Fibroblast of the aortic adventitia (primary cell): ENCODE data around the gene UBE2QL1. TPM values are rescaled to one million over a fixed set of nuclear protein-coding genes. Genes with fewer than 3 reads are reported as not detected.
A peak's percentile ranks its signal among the peaks of the same experiment; 100 is the strongest.

ENCODE experiments used
- DNase-seq: peaks from one replicate; pipeline ENCODE4 v3.0.0-alpha.2; 2010; ENCODE audit warnings: low read depth
- H3K4me3 ChIP-seq: 2 replicates; pipeline ENCODE4 v1.5.1; 2011; ENCODE audit warnings: low read depth, mild to moderate bottlenecking, control low read depth, low read length, moderate library complexity
- CTCF ChIP-seq: IDR thresholded peaks from 2 replicates; pipeline ENCODE4 v1.5.1; 2011; ENCODE audit warnings: mild to moderate bottlenecking, low read length, control low read depth, inconsistent platforms; ENCODE audit not compliant: insufficient read depth
- total RNA-seq: library from RNA; depleted of rRNA; stranded (reverse); fragments of >200 nt; gene quantifications from 2 replicates; pipeline ENCODE4 v1.2.3, GENCODE V29; 2012; ENCODE audit warnings: low replicate concordance

Gene UBE2QL1
- total RNA-seq, result under 0.01 and 0.25 TPM in 2 replicates

GRCh38 chr5:6448622-6449464 lies at the start of gene UBE2QL1:
TSS of gene UBE2QL1 (plus strand) at chr5:6448859. CDS start at chr5:6448894, 35 bp downstream.
- peak within 1 kb of the TSS; percentile 22 for H3K4me3 ChIP-seq
- TF ChIP-seq CTCF, result no peak
- no peak for DNase-seq

- no peak for TF ChIP-seq CTCF
- H3K4me3 ChIP-seq, result no peak overlapping the region
- DNase-seq, result peak; percentile 63
Measured at GRCh38 chr5:6399980-6400910, 48.4 kb upstream of the UBE2QL1 start.

- TF ChIP-seq CTCF, result no peak
- no peak for DNase-seq
- no peak overlapping the region for H3K4me3 ChIP-seq
Measured at GRCh38 chr5:6401410-6401809, 47.2 kb upstream of the UBE2QL1 start.

- DNase-seq, result no peak
- no peak for TF ChIP-seq CTCF
- H3K4me3 ChIP-seq, result no peak overlapping the region
Measured at GRCh38 chr5:6402939-6403338, 45.7 kb upstream of the UBE2QL1 start.

- DNase-seq, result no peak
- no peak overlapping the region for H3K4me3 ChIP-seq
- no peak for TF ChIP-seq CTCF
Measured at GRCh38 chr5:6403416-6403815, 45.2 kb upstream of the UBE2QL1 start.

GRCh38 chr5:6404129-6404528 lies 44.5 kb upstream of the UBE2QL1 start:
- TF ChIP-seq CTCF, result no peak
- H3K4me3 ChIP-seq, result no peak overlapping the region
- peak; percentile 17 for DNase-seq
